Activated naive CD4-positive, alpha-beta T cell (primary cell): ENCODE measurements around the gene NFIA.
A peak's percentile ranks its signal among the peaks of the same experiment; 100 is the strongest.

Source experiments
- DNase-seq, 4 experiments: peaks; one replicate each; lab custom pipeline; 2025; lab: John Stamatoyannopoulos, UW

The NFIA gene

GRCh38 chr1:61434276-61434675, 351.9 kb downstream of the NFIA start:
- DNase-seq, result no peak

DNA sequence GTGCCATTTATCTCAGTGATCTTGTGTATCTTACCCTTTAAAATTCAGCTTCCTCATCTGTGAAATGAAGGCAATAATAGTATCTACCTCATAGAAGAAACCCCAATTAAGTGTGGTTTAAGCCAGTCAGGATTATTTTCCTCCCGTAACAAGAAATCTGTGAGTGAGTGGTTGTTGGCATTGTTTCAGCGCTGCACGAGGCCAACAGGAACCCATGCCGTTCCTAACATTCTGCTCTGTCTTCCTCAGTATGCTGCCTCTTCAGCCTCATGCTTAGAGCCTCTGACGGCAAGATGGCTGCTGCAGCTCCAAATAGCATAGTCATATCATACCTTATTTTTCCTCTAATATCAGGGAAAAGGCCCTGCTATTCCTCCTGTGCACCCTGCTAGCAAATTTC, 352.9 kb downstream of the NFIA start:
- no peak for DNase-seq

- DNase-seq, result no peak
These were observed 353.7 kb downstream of the NFIA start for GRCh38 chr1:61436016-61436415.

- DNase-seq, result no peak
These were observed 354.2 kb downstream of the NFIA start for GRCh38 chr1:61436491-61437120.

- no peak for DNase-seq
These were observed 356.9 kb downstream of the NFIA start for GRCh38 chr1:61439234-61439633.

DNA sequence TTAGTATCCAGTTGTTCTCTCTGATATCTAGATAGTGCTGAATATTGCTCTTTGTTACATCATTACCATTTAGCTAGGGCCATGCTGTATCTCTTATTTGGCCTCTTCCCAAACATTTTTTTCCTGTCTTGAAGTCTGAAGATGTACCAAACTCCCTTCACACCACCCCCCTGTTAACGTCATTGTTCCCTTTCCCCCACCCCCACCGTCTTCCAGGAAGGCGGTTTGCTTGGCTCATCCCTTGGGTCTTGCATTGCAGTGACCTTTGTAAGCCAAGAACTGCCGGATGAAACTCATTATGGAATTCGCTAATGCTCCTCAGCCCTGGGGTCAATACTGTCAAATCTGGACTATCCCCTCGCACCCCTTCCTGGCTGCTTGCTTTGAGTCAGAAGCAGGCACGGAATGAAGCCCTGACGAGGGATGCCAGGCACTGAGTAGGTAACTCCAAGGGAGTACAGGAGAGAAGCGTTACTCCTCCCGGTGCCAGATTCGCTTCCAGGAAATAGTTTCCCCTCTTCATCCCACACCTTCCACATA, 359.4 kb downstream of the NFIA start:
- DNase-seq, result no peak

GRCh38 chr1:61442544-61442943, 360.2 kb downstream of the NFIA start:
- no peak for DNase-seq

- no peak for DNase-seq
These were observed 361.9 kb downstream of the NFIA start for GRCh38 chr1:61444288-61444687.

DNA sequence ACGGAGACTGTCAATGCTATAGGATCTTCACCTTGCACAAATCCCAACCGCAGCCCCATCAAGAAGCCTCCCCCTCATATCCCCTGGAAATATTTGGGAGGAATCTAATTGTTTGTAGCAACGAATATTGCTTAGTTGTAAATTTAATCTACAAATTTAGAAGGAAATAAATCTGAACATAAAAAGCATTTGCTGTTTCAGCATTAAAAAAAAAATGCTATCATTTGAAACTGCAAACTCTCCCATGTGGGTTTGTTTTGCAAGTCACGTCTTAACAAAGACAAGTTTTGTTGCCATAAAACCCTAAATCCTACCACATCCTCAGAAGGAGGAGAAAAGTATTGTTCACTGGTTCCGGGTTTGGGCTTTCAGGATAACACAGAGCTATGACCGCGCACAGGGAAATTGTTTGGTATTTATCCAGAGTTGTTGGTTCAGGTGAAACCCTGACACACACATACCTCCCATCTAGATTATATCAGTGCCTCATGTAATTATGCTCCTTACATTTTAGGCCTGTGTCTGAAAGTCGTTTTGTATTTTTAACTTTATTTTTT, 363.0 kb downstream of the NFIA start:
- DNase-seq, result no peak

- DNase-seq, result no peak
These were observed 364.2 kb downstream of the NFIA start for GRCh38 chr1:61446531-61446991.

DNA sequence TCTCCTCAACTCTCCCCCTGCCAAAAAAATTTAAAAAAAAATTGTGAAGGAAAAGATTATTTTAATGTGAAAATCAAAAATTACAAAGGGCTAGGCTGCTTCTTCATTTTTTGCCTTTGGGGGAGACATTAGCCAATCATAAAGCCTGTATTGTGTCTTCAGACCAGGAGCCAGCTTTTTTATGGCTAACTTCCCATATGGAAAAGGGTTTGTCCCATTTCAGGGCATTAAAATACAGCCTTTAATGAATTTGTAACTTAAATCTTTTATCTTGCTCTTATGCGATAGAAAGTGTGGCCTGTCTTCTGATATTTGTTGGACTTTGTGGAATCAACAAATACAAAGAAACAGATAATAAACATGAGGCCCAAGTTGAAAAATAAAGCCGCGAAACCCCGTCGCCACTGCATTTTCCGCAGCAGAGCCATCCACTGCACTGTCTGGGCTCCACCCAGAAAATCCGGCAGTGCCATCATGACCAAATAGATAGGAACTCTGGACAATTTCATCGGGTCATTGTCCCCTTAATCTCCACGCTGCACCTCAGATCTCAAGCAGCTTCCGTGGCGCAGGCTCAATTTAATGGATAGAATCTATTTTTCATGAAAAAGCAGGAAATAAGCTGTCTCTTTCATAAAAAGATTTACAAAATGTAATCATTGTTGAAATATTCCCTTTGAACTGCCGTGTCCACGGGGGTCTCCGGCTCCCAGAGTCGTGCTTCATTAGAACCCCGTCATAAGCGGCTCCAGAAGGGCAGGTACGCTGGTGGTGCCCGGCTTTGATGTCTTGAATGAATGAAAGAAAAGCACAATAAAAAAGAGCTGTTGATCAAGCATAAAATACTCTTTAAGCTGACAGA, 365.0 kb downstream of the NFIA start:
- no peak for DNase-seq

DNA sequence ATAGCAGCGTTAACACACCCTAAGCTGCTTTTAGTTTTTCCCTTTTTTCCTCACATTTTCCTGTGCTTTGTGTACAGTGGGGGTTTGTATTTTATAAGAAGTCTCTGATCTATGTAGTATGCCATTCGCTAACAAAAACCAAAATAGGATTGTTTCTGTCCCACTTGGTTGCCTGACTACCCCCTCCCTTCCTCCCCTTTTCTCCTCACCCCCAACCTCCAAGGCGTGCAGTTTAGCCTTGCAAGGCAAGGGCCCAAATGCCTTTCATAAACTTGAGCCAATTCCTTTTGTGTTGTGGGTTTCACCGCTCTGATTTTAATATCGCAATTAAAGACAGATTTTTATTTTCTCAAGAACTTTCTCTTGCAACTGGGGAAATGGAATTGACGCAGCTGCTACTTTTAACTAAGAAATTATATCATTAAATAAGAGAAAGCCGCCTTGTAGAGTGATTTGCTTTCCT, 365.6 kb downstream of the NFIA start:
- no peak for DNase-seq

DNA sequence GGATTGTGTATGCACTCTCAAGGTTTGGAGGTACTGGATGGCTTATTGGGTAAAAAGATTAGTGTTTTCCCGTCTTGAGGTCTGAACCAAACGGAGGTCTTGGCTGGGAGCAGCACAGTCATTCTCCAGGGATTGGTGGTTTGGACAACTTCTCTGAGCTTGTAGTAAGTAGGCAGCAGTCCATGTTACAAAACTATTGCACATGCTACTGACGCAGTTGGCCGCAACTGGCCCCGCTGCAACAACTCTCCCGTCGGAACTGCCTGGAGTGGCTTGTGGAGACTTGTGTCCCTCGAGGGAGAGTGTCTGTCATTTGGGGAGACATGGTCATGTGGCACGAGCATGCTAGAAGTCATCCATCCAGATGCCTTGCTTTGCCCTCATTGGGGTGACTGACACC, 366.6 kb downstream of the NFIA start:
- DNase-seq, result no peak

GRCh38 chr1:61449410-61449809, 367.0 kb downstream of the NFIA start:
- DNase-seq, result no peak

- no peak for DNase-seq
These were observed 368.1 kb downstream of the NFIA start for GRCh38 chr1:61450454-61450853.

DNA sequence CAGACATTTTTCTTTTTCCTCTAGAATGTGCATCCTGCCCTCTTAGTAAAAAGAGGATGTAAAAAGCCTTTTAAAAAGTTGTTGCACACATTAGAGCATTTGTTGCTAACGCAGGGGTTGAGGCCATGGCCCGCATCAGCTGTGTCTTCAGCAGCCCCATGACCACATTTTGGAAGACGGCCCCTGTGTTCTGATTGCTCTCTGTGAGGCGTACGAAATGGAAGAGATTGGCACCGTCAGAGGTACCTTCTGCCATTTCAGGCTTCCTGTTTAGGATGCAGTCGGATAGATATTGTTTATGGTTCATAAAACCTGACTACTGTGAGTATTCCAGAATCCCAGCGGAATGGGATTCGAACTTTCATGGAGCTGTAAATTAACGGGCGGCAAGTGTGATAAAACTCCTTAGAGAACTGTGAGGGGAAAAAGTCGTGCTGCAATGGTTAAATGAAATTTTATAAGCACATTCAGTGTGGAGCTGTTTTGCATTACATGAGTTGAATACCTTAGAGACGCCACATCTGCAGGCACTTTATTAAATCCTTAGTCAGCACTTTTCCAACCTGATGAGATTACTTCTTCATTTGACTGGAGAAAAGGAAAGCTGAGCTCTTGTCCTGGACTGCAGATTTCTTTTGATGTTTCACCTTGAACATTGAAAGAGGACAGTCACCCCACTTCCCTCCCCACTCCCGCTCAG, 368.7 kb downstream of the NFIA start:
- DNase-seq, result no peak

DNA sequence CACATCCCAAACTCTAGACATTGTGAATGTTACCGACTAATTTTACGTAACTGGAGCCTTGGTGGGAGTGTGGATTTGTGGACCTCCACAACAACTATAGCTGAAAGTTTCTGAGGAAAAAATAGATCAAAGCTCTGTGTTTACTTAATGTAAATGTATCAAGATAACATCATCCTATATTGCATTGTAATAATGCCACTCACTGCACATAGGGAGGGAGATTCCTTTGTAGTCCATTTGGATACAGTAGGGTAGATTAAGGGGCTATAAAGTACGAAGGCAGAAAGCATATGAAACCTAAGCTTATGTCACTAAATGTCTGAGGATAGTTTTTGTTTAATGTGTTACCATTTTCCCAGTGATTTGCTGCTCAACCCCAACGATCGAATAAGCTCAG, 369.2 kb downstream of the NFIA start:
- no peak for DNase-seq

- no peak for DNase-seq
These were observed 370.0 kb downstream of the NFIA start for GRCh38 chr1:61452176-61453035.

- peak; percentile 2 to 40 (median 18) for DNase-seq
These were observed 371.0 kb downstream of the NFIA start for GRCh38 chr1:61453111-61453961.

- DNase-seq, result no peak
These were observed 373.0 kb downstream of the NFIA start for GRCh38 chr1:61455400-61455799.
